ENCODE measurements around the gene TWIST2. TPM values are rescaled to one million over a fixed set of nuclear protein-coding genes. Genes with fewer than 3 reads are reported as not detected.

Gene TWIST2
- total RNA-seq, 4 donors from 2014 or later, result 37.4 to 51.6 (median 47.4) TPM

- DNase-seq (ENCODE audit: extremely low spot score), result peak; percentile 88
- TF ChIP-seq, protein P1, sequence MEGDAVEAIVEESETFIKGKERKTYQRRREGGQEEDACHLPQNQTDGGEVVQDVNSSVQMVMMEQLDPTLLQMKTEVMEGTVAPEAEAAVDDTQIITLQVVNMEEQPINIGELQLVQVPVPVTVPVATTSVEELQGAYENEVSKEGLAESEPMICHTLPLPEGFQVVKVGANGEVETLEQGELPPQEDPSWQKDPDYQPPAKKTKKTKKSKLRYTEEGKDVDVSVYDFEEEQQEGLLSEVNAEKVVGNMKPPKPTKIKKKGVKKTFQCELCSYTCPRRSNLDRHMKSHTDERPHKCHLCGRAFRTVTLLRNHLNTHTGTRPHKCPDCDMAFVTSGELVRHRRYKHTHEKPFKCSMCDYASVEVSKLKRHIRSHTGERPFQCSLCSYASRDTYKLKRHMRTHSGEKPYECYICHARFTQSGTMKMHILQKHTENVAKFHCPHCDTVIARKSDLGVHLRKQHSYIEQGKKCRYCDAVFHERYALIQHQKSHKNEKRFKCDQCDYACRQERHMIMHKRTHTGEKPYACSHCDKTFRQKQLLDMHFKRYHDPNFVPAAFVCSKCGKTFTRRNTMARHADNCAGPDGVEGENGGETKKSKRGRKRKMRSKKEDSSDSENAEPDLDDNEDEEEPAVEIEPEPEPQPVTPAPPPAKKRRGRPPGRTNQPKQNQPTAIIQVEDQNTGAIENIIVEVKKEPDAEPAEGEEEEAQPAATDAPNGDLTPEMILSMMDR (IDR thresholded peaks at IDR 0.05), result peak; percentile 75 to 93 (median 81)
- TF ChIP-seq EP300 (IDR thresholded peaks at IDR 0.05), result no peak
- peak in 1 of 2 donors; percentile 34 for TF ChIP-seq POLR2AphosphoS5 (IDR thresholded peaks at IDR 0.05)
- no peak for TF ChIP-seq POLR2A (IDR thresholded peaks at IDR 0.05; ENCODE audit: low read depth)
- Histone ChIP-seq H3K27me3 (peaks cover 0 to 6% (median 0%) of the 10 kb centered on the region in 4 donors), H3K4me3 (no peak overlapping the region), H3K36me3 (no peaks in the 10 kb centered on the region), H3K4me1 (peaks cover 0 to 16% (median 7%) of the 10 kb centered on the region in 4 donors), H3K9me3 (no peaks in the 10 kb centered on the region), H3K27ac (replicated peaks in 1 of 4) (no peak overlapping the region)
- intact Hi-C loops (cut with DNase I), result loop anchor here (10.0 kb wide), 2 partner anchors 101 to 581 kb away; partner anchors contain the start of gene TWIST2
- WGBS, result 60% methylated on average over 5 of the region's 5 CpGs
Observed at GRCh38 chr2:238945433-238946150, 97.7 kb downstream of the TWIST2 start.

- WGBS, result 94% methylated on average over 3 of the region's 6 CpGs
Observed at GRCh38 chr2:238946318-238947242, 98.7 kb downstream of the TWIST2 start.

GRCh38 chr2:238947243-238947760, 99.4 kb downstream of the TWIST2 start:
- 94% methylated on average over 6 of the region's 9 CpGs for WGBS
- TF ChIP-seq, protein P1 (IDR thresholded peaks at IDR 0.05), result no peak
- TF ChIP-seq POLR2AphosphoS5 (IDR thresholded peaks at IDR 0.05) (no peak), POLR2A (IDR thresholded peaks at IDR 0.05; ENCODE audit: low read depth) (no peak), EP300 (IDR thresholded peaks at IDR 0.05) (no peak)
- intact Hi-C loops (cut with DNase I), result loop anchor here (10.0 kb wide), 2 partner anchors 103 to 583 kb away; partner anchors contain the start of gene TWIST2

More at GRCh38 chr2:238946318-238947242, 98.7 kb downstream of the TWIST2 start:
- peak; percentile 78 for DNase-seq (ENCODE audit: extremely low spot score)
- intact Hi-C loops (cut with DNase I), result loop anchor here (10.0 kb wide), 2 partner anchors 102 to 582 kb away; partner anchors contain the start of gene TWIST2
- peaks cover 0 to 6% (median 0%) of the 10 kb centered on the region in 4 donors for H3K27me3 ChIP-seq
- TF ChIP-seq, protein P1 (IDR thresholded peaks at IDR 0.05), result no peak
- TF ChIP-seq EP300 (IDR thresholded peaks at IDR 0.05) (no peak), POLR2A (IDR thresholded peaks at IDR 0.05; ENCODE audit: low read depth) (no peak), POLR2AphosphoS5 (IDR thresholded peaks at IDR 0.05) (no peak)
- peaks cover 0 to 16% (median 7%) of the 10 kb centered on the region in 4 donors for H3K4me1 ChIP-seq
- H3K4me3 ChIP-seq, result no peak overlapping the region
- no peaks in the 10 kb centered on the region for H3K9me3 ChIP-seq
- no peak overlapping the region for H3K27ac ChIP-seq (replicated peaks in 1 of 4)
- H3K36me3 ChIP-seq, result no peaks in the 10 kb centered on the region

DNA sequence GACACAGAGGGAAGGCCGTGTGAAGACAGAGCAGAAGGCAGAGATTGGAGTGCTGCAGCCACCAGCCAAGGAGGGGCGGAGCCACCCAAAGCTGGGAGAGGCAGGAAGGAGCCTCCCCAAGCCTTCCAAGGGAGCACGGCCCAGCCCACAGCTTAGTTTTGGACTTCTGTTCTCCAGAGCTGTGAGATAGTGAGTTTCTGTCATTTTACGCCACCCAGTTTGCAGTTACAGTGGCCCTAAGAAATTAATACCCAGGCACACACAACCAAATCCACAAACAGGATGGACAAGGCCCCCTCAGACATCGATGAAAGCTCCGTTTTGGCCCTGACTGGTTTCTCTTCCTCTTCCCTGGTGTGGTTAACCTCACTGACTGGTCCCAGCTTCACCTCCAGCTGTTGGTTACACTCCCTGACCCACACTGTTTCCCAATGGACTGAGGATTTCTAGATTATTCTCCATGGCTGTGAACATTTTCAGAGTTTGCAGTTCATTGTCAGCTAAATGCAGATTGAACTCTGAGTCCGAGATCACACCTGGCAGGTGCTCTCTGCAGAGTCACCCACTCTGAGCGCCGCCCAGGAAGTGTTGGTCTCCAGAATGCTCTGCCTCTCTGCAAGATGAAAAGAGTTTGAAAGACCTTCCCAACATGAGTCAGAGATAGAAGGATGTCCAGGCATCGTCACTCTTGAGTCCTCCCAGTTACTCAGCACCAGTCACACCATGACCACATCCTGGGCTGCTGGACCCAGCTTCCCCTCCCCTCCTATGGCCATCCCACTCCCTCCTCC, 100.2 kb downstream of the TWIST2 start:
- Histone ChIP-seq H3K9me3 (no peaks in the 10 kb centered on the region), H3K27ac (replicated peaks in 1 of 4) (no peak overlapping the region), H3K4me3 (no peak overlapping the region), H3K36me3 (no peaks in the 10 kb centered on the region), H3K4me1 (peaks cover 0 to 16% (median 7%) of the 10 kb centered on the region in 4 donors), H3K27me3 (peaks cover 0 to 6% (median 0%) of the 10 kb centered on the region in 4 donors)
- DNase-seq (ENCODE audit: extremely low spot score), result peak; percentile 66
- no peak for TF ChIP-seq POLR2AphosphoS5 (IDR thresholded peaks at IDR 0.05)
- TF ChIP-seq, protein P1 (IDR thresholded peaks at IDR 0.05), result no peak
- no peak for TF ChIP-seq EP300 (IDR thresholded peaks at IDR 0.05)
- no peak for TF ChIP-seq POLR2A (IDR thresholded peaks at IDR 0.05; ENCODE audit: low read depth)
- intact Hi-C loops (cut with DNase I), result loop anchor here (10.0 kb wide), 2 partner anchors 103 to 583 kb away; partner anchors contain the start of gene TWIST2
- 60% methylated on average over 10 of the region's 10 CpGs for WGBS

More at GRCh38 chr2:238947243-238947760, 99.4 kb downstream of the TWIST2 start:
- H3K27ac ChIP-seq (replicated peaks in 1 of 4), result no peak overlapping the region
- H3K36me3 ChIP-seq, result no peaks in the 10 kb centered on the region
- DNase-seq (ENCODE audit: extremely low spot score), result no peak
- peaks cover 0 to 16% (median 7%) of the 10 kb centered on the region in 4 donors for H3K4me1 ChIP-seq
- no peaks in the 10 kb centered on the region for H3K9me3 ChIP-seq
- H3K4me3 ChIP-seq, result no peak overlapping the region
- peaks cover 0 to 6% (median 0%) of the 10 kb centered on the region in 4 donors for H3K27me3 ChIP-seq

Measured in esophagus muscularis mucosa (tissue), 4 donors.